Activated T-helper 2 cell treated with anti-CD3 and anti-CD28 coated beads, Interferon-gamma antibody, Interleukin-2, Interleukin-4, amounts not matched to agents 10 μg/mL and 5 μg/mL and 100 μg/mL, durations not matched to agents 14 hours and 24 hours and 36 hours (primary cell): ENCODE results near the gene TCP11. TPM values are rescaled to one million over a fixed set of nuclear protein-coding genes. Genes with fewer than 3 reads are reported as not detected.
"Not testable (repeated sequence)": the region's sequence is repeated elsewhere in the genome, so short reads cannot be mapped to it uniquely, and the experiment has no call there.

Experiments
- DNase-seq: peaks from one replicate; pipeline ENCODE4 v3.0.0; 2021; ENCODE audit warnings: low spot score
- H3K27ac Mint-ChIP-seq: one replicate; pipeline ENCODE4 v1.8.0; 2021; ENCODE audit warnings: mixed read lengths
- H3K27me3 Mint-ChIP-seq: one replicate; pipeline ENCODE4 v1.8.0; 2021; ENCODE audit warnings: low read depth, mixed read lengths
- H3K36me3 Mint-ChIP-seq: one replicate; pipeline ENCODE4 v1.8.0; 2021; ENCODE audit warnings: low read depth, mixed read lengths
- H3K4me1 Mint-ChIP-seq: one replicate; pipeline ENCODE4 v1.8.0; 2021; ENCODE audit warnings: low read depth, mixed read lengths
- H3K4me3 Mint-ChIP-seq: one replicate; pipeline ENCODE4 v1.8.0; 2021; ENCODE audit warnings: low read depth, mild to moderate bottlenecking, moderate library complexity, mixed read lengths
- H3K9me3 Mint-ChIP-seq: one replicate; pipeline ENCODE4 v1.8.0; 2021; ENCODE audit warnings: mixed read lengths
- intact Hi-C: fragments of 100-400 bp; cut with micrococcal nuclease; formaldehyde crosslinking; loops from one replicate; pipeline ENCODE4 v1.15.1; 2023
- total RNA-seq: library from RNA; stranded (reverse); gene quantifications from 2 replicates; pipeline ENCODE4 v1.2.3, GENCODE V29; 2022

TCP11 gene
- total RNA-seq, 1 donor from 2014 or later: not detected

DNA sequence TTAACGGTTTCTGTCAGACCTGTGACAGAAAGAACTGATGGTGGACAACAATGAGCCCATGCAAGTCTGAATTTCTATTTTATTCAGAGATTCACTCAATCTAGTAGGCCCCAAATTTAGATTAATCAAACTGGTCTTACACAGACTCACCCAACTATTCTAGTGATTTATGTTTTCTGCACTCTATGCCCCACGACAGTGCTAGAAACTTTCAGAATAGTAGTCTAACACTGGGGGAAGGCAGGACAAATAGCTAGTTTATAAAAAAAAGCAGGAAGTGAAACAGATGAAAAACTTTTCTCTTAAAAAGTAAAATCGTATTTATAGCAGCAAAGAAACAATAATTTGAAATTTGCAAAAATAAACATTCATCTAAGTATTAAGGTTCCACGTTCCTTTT is 5.0 kb downstream of the TCP11 start:
- Mint-ChIP-seq H3K36me3 (no peaks in the 10 kb centered on the region), H3K27me3 (peaks cover 27% of the 10 kb centered on the region), H3K27ac (no peak overlapping the region), H3K4me3 (no peak overlapping the region), H3K4me1 (peaks cover 10% of the 10 kb centered on the region), H3K9me3 (no peaks in the 10 kb centered on the region)
- intact Hi-C loops: no loop called here
- DNase-seq: no peak

GRCh38 chr6:35128496-35128895 is 12.6 kb downstream of the TCP11 start:
- no peak overlapping the region for H3K27ac Mint-ChIP-seq
- H3K4me3 Mint-ChIP-seq: no peak overlapping the region
- no peaks in the 10 kb centered on the region for H3K9me3 Mint-ChIP-seq
- peaks cover 28% of the 10 kb centered on the region for H3K27me3 Mint-ChIP-seq
- H3K36me3 Mint-ChIP-seq: no peaks in the 10 kb centered on the region
- no peak for DNase-seq
- no peaks in the 10 kb centered on the region for H3K4me1 Mint-ChIP-seq
- intact Hi-C loops: no loop called here

DNA sequence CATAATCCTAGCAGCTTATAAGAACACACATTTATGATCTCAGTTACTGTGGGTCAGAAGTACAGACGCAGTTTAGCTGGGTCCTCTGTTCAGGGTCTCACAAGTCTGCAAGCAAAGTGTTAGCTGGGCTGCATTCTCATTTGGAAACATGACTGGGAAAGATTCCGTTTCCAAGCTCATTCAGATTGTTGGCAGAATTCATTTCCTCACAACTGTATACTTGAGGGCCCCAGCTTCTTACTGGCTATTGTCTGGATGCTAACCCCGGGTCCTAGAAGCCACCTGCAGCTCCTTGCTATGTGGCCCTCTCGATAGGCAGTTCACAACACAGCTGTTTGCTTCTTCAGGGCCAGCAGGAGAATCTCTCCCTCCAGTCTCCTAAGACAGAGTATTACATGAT is 13.1 kb downstream of the TCP11 start:
- H3K4me3 Mint-ChIP-seq: no peak overlapping the region
- H3K27ac Mint-ChIP-seq: no peak overlapping the region
- H3K27me3 Mint-ChIP-seq: peaks cover 28% of the 10 kb centered on the region
- no peaks in the 10 kb centered on the region for H3K4me1 Mint-ChIP-seq
- intact Hi-C loops: no loop called here
- no peaks in the 10 kb centered on the region for H3K9me3 Mint-ChIP-seq
- no peak for DNase-seq
- H3K36me3 Mint-ChIP-seq: no peaks in the 10 kb centered on the region

DNA sequence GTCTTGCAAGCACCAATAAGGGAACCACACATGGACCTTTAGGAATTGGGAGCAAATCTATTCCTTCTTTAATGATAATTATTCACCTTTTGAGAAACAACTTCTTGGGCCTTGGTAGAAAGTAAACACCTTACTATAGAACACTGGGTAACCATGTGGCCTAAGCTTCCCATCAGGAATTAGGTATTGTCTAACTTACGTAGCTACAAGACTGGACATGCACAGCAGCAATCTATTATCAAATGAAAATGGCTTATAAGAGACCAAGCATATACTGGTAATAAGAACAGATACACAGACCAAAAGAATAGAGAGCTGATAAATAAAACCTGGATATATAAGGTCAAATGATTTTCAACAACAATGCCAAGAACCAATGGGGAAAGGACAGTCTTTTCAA is 16.8 kb downstream of the TCP11 start:
- Mint-ChIP-seq H3K4me1 (no peaks in the 10 kb centered on the region), H3K4me3 (no peak overlapping the region), H3K36me3 (no peaks in the 10 kb centered on the region), H3K27ac (no peak overlapping the region), H3K9me3 (peaks cover 4% of the 10 kb centered on the region), H3K27me3 (peaks cover 17% of the 10 kb centered on the region)
- intact Hi-C loops: no loop called here
- DNase-seq: no peak

- H3K27ac Mint-ChIP-seq: no peak overlapping the region
- intact Hi-C loops: no loop called here
- peaks cover 14% of the 10 kb centered on the region for H3K27me3 Mint-ChIP-seq
- H3K4me1 Mint-ChIP-seq: no peaks in the 10 kb centered on the region
- no peak overlapping the region for H3K4me3 Mint-ChIP-seq
- H3K36me3 Mint-ChIP-seq: no peaks in the 10 kb centered on the region
- no peak for DNase-seq
- peaks cover 4% of the 10 kb centered on the region for H3K9me3 Mint-ChIP-seq
Observed at GRCh38 chr6:35120746-35121145, 20.4 kb downstream of the TCP11 start.

DNA sequence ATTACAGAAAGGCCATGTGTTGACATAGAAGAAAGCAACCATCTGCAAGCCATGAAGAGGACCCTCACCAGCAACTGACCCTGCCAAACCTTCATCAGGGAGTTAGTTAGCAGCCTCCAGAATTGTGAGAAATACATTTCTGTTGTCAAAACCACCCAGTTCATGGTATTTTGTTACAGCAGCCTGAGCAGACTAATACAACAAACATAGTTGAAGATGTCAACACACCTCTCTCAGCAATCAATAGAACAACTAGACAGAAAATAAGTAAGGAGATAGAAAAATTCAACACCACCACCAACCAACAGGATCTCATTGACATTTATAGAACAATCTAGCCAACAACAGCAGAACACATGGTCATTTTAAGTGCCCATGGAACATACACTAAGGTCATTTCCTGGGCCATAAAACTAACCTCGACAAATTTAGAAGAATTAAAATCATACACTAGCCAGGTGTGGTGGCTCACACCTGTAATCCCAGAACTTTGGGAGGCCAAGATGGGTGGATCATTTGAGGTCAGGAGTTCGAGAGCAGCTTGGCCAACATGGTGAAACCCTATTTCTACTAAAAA is 32.7 kb downstream of the TCP11 start:
- peaks cover 10% of the 10 kb centered on the region for H3K27me3 Mint-ChIP-seq
- DNase-seq: no peak
- no peaks in the 10 kb centered on the region for H3K36me3 Mint-ChIP-seq
- intact Hi-C loops: no loop called here
- no peaks in the 10 kb centered on the region for H3K4me1 Mint-ChIP-seq
- no peak overlapping the region for H3K4me3 Mint-ChIP-seq
- no peaks in the 10 kb centered on the region for H3K9me3 Mint-ChIP-seq
- H3K27ac Mint-ChIP-seq: no peak overlapping the region

GRCh38 chr6:35107761-35108160 is 33.4 kb downstream of the TCP11 start:
- H3K27ac Mint-ChIP-seq, intact Hi-C loops, H3K4me1 Mint-ChIP-seq, H3K9me3 Mint-ChIP-seq, H3K4me3 Mint-ChIP-seq, DNase-seq, H3K36me3 Mint-ChIP-seq: not testable (repeated sequence)
- peaks cover 10% of the 10 kb centered on the region for H3K27me3 Mint-ChIP-seq

DNA sequence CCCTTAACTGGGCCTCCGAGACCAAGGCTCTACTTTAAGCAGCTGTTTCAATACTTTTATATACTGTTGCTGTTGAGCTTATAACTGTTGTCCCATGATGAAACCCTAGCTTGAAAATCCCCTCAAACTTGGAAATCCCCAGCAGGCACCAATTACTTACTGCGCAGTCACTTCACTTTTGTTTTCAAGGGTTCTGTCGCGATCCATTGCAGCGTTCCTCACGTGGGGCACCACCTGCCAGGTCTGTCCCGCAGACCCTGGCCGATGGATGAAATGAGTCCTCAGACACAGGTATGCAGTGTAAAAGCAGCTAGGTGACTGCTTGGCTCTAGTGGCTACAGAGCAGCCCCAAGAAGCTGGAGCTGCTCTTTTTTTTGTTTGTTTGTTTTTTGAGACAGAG is 33.9 kb downstream of the TCP11 start:
- H3K4me3 Mint-ChIP-seq, DNase-seq, H3K27ac Mint-ChIP-seq, H3K4me1 Mint-ChIP-seq, H3K27me3 Mint-ChIP-seq, intact Hi-C loops, H3K36me3 Mint-ChIP-seq, H3K9me3 Mint-ChIP-seq: not testable (repeated sequence)

DNA sequence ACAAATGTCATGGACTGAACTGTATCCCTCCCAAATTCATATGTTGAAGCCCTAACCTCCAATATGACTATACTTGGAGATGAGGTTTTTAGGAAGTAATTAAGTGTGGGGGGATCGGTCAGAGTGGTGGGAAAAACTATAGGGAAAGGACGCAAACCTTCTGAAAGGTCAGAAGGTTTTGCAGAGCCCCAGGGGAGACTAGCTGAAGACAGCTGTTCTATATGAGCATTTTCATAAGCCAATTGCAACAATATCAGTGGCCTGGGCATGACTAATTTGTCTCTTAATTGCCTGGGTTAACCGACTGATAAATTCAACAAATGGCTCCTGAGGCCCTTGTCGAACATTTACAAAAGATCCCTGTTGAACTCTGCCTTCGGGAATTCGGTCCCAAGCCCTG is 35.1 kb downstream of the TCP11 start:
- intact Hi-C loops, H3K9me3 Mint-ChIP-seq, DNase-seq, H3K36me3 Mint-ChIP-seq, H3K4me1 Mint-ChIP-seq, H3K27me3 Mint-ChIP-seq, H3K27ac Mint-ChIP-seq, H3K4me3 Mint-ChIP-seq: not testable (repeated sequence)

- H3K4me1 Mint-ChIP-seq: no peaks in the 10 kb centered on the region
- no peak overlapping the region for H3K4me3 Mint-ChIP-seq
- intact Hi-C loops: no loop called here
- no peak for DNase-seq
- no peak overlapping the region for H3K27ac Mint-ChIP-seq
- no peaks in the 10 kb centered on the region for H3K9me3 Mint-ChIP-seq
- no peaks in the 10 kb centered on the region for H3K36me3 Mint-ChIP-seq
- H3K27me3 Mint-ChIP-seq: peaks cover 5% of the 10 kb centered on the region
Observed at GRCh38 chr6:35105078-35105477, 36.1 kb downstream of the TCP11 start.

GRCh38 chr6:35099116-35099515 is 42.0 kb downstream of the TCP11 start:
- no peak overlapping the region for H3K4me3 Mint-ChIP-seq
- H3K9me3 Mint-ChIP-seq: no peaks in the 10 kb centered on the region
- no peaks in the 10 kb centered on the region for H3K36me3 Mint-ChIP-seq
- H3K27ac Mint-ChIP-seq: no peak overlapping the region
- H3K4me1 Mint-ChIP-seq: no peaks in the 10 kb centered on the region
- intact Hi-C loops: no loop called here
- no peak for DNase-seq
- peaks cover 16% of the 10 kb centered on the region for H3K27me3 Mint-ChIP-seq

DNA sequence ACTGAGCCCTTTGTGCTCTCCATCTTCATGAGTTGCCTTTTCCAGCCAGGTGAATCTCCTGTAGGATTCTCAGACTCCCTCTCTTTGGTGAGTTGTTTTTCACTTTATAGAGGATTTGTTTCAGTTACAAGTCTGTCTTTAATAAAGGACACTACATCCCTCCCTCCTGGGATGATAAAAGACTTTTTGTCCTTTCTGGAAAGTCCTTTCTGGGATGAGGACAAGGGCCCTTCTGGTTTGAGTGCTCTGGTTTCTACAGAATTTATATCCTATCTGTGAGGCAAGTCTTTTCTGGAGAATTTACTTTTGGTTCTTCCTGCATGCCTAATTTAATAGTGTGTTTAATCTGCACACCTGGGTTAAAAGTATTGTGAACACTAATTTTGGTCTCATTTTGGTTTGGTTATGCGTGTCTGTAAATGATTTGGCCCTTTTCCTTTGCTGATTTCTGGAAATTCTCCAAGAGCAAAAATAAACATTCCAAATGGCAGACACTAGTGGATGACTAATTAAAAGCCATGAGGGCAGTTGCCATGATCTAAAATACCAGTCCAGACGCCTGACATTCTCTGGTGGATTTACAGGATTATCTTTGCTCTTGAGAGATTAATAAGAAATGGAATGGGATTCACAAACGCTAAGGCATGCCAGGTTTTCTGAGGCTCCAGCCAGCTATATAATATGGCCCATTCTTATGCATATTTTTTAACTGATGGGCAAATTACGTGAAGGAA is 44.8 kb downstream of the TCP11 start:
- Mint-ChIP-seq H3K4me3 (no peak overlapping the region), H3K27me3 (peaks cover 13% of the 10 kb centered on the region), H3K27ac (no peak overlapping the region), H3K9me3 (no peaks in the 10 kb centered on the region), H3K36me3 (no peaks in the 10 kb centered on the region), H3K4me1 (no peaks in the 10 kb centered on the region)
- intact Hi-C loops: no loop called here
- DNase-seq: no peak

- Mint-ChIP-seq H3K27ac (no peak overlapping the region), H3K9me3 (no peaks in the 10 kb centered on the region), H3K4me1 (no peaks in the 10 kb centered on the region), H3K4me3 (no peak overlapping the region), H3K27me3 (peaks cover 13% of the 10 kb centered on the region), H3K36me3 (no peaks in the 10 kb centered on the region)
- intact Hi-C loops: no loop called here
- DNase-seq: no peak
Observed at GRCh38 chr6:35094183-35094582, 47.0 kb downstream of the TCP11 start.
